ENCODE data around the gene ZNF503. TPM values are rescaled to one million over a fixed set of nuclear protein-coding genes. Genes with fewer than 3 reads are reported as not detected.

The ZNF503 gene
- total and polyA plus RNA-seq, 10 of the 15 experiments (the other 5 are each of a cell fraction or from before 2014, with no cell fraction given): 0.05 to 1.1 (median 0.11) TPM; not detected in 1

GRCh38 chr10:75439811-75440210, 38.2 kb upstream of the ZNF503 start:
- Histone ChIP-seq H3K36me3 (ENCODE audit: control insufficient read depth in 2 of 2, insufficient read depth in 2 of 2, low read length in 1 of 2) (no peaks in the 10 kb centered on the region), H2AFZ (ENCODE audit: control insufficient read depth, low read depth, low read length) (no peak overlapping the region), H3K9me3 (replicated peaks; ENCODE audit: control insufficient read depth, insufficient read depth, low read length) (no peaks in the 10 kb centered on the region), H3K4me1 (ENCODE audit: control insufficient read depth, insufficient read depth, low read length) (no peaks in the 10 kb centered on the region), H3K4me3 (no peak overlapping the region), H3K79me2 (ENCODE audit: control insufficient read depth, insufficient read depth, low read length) (no peaks in the 10 kb centered on the region), H3K27ac (ENCODE audit: control insufficient read depth, insufficient read depth) (no peak overlapping the region), H4K20me1 (ENCODE audit: control insufficient read depth, insufficient read depth) (no peaks in the 10 kb centered on the region), H3K4me2 (ENCODE audit: control insufficient read depth, insufficient read depth) (no peak overlapping the region), H3K9ac (ENCODE audit: control insufficient read depth, insufficient read depth, low read length) (no peak overlapping the region), H3K27me3 (replicated peaks in 1 of 2; ENCODE audit: control insufficient read depth in 2 of 2, insufficient read depth in 2 of 2, low read length in 1 of 2) (no peaks in the 10 kb centered on the region)
- CTCF ChIA-PET: interaction anchor here (0.8 kb wide), 1 partner anchor 14 kb away, joined by 3 read pairs; no protein-coding TSS in a partner anchor
- ATAC-seq (no peak), FAIRE-seq (no peak), DNase-seq (ENCODE audit: low read depth, low spot score) (no peak)
- BruUV-seq (replicated peaks): no TSS peak
- in situ Hi-C loops (cut with MboI): no loop called here
- intact Hi-C loops (cut with micrococcal nuclease; ENCODE audit: unreplicated experiment): no loop called here
- SMC1A ChIA-PET (ENCODE audit: uncharacterized antibody, unreplicated experiment): no interaction called here
- TF ChIP-seq YBX1 (IDR thresholded peaks at IDR 0.05): no peak
- no peak for TF ChIP-seq STAT1 (conservative IDR thresholded peaks at IDR 0.05)
- no peak for TF ChIP-seq YY1 (IDR thresholded peaks at IDR 0.05; ENCODE audit: low read depth, low read length)
- TF ChIP-seq IRF4 (IDR thresholded peaks at IDR 0.05; ENCODE audit: low read depth, low read length): no peak
- TF ChIP-seq FOXM1 (IDR thresholded peaks at IDR 0.05; ENCODE audit: low read depth, low read length): no peak
- TF ChIP-seq SIN3A (IDR thresholded peaks at IDR 0.05; ENCODE audit: low read depth, low read length): no peak
- no peak for TF ChIP-seq HCFC1 (IDR thresholded peaks at IDR 0.05; ENCODE audit: low read length)
- TF ChIP-seq ZBTB4 (CRISPR knock-in tag; IDR thresholded peaks at IDR 0.05): no peak
- no peak for TF ChIP-seq MAX (IDR thresholded peaks at IDR 0.05; ENCODE audit: low read depth, low read length)
- no peak for TF ChIP-seq SREBF2 (IDR thresholded peaks at IDR 0.05; ENCODE audit: low read length)
- POLR2A ChIA-PET: no interaction called here
- RAD21 ChIA-PET (ENCODE audit: unreplicated experiment): no interaction called here
- 30% methylated on average over 4 of the region's 4 CpGs for WGBS (ENCODE audit: insufficient coverage, insufficient replicate concordance, low lambda C conversion rate, missing lambda C conversion rate)

Measured in GM12878 (cell line).